ENCODE measurements around the gene SNX7. TPM values are rescaled to one million over a fixed set of nuclear protein-coding genes. Genes with fewer than 3 reads are reported as not detected.

The SNX7 gene
- total and polyA plus RNA-seq, 10 donors = 2.3 to 11.5 (median 7.6) TPM

GRCh38 chr1:98681812-98682211 lies 20.3 kb downstream of the SNX7 start:
- no peaks in the 10 kb centered on the region for H3K4me1 ChIP-seq
- DNase-seq = no peak
- H3K27me3 ChIP-seq (replicated peaks in 1 of 7) = no peaks in the 10 kb centered on the region
- H3K36me3 ChIP-seq = peaks cover 0 to 5% (median 0%) of the 10 kb centered on the region in 6 donors
- peaks cover 0 to 5% (median 0%) of the 10 kb centered on the region in 8 donors for H3K9me3 ChIP-seq
- WGBS, 5 donors = 92 to 96% (median 92%) methylated on average over 3 of the region's 3 CpGs
- no peak overlapping the region for H3K4me3 ChIP-seq
- TF ChIP-seq POLR2AphosphoS5 (IDR thresholded peaks at IDR 0.05) (no peak), POLR2A (IDR thresholded peaks at IDR 0.05) (no peak), CTCF (IDR thresholded peaks at IDR 0.05 in 8 of 11, conservative IDR thresholded peaks at IDR 0.05 in 3 of 11) (no peak)
- intact Hi-C loops (cut with DNase I; ENCODE audit: low total_unique reads) = no loop called here
- no peak overlapping the region for H3K27ac ChIP-seq

GRCh38 chr1:98688110-98688739 lies 26.7 kb downstream of the SNX7 start:
- Histone ChIP-seq H3K4me3 (no peak overlapping the region), H3K36me3 (peaks cover 0 to 5% (median 0%) of the 10 kb centered on the region in 6 donors), H3K27me3 (replicated peaks in 1 of 7) (no peaks in the 10 kb centered on the region), H3K9me3 (no peaks in the 10 kb centered on the region), H3K4me1 (no peaks in the 10 kb centered on the region), H3K27ac (no peak overlapping the region)
- intact Hi-C loops (cut with DNase I; ENCODE audit: low total_unique reads) = no loop called here
- no peak for DNase-seq
- TF ChIP-seq POLR2AphosphoS5 (IDR thresholded peaks at IDR 0.05) = no peak
- TF ChIP-seq CTCF (IDR thresholded peaks at IDR 0.05 in 8 of 11, conservative IDR thresholded peaks at IDR 0.05 in 3 of 11) = no peak
- no peak for TF ChIP-seq POLR2A (IDR thresholded peaks at IDR 0.05)
- 65 to 87% (median 75%) methylated on average over 2 of the region's 2 CpGs for WGBS, 5 donors

GRCh38 chr1:98690576-98690975 lies 29.1 kb downstream of the SNX7 start:
- Histone ChIP-seq H3K36me3 (peaks cover 0 to 4% (median 0%) of the 10 kb centered on the region in 6 donors), H3K4me3 (no peak overlapping the region), H3K27me3 (replicated peaks in 1 of 7) (no peaks in the 10 kb centered on the region), H3K4me1 (no peaks in the 10 kb centered on the region), H3K9me3 (no peaks in the 10 kb centered on the region), H3K27ac (no peak overlapping the region)
- intact Hi-C loops (cut with DNase I; ENCODE audit: low total_unique reads) = no loop called here
- TF ChIP-seq POLR2AphosphoS5 (IDR thresholded peaks at IDR 0.05) (no peak), CTCF (IDR thresholded peaks at IDR 0.05 in 8 of 11, conservative IDR thresholded peaks at IDR 0.05 in 3 of 11) (no peak), POLR2A (IDR thresholded peaks at IDR 0.05) (no peak)
- no peak for DNase-seq

- H3K36me3 ChIP-seq = no peaks in the 10 kb centered on the region
- DNase-seq = no peak
- 86 to 96% (median 93%) methylated on average over 2 of the region's 2 CpGs for WGBS, 5 donors
- H3K4me3 ChIP-seq = no peak overlapping the region
- H3K4me1 ChIP-seq = no peaks in the 10 kb centered on the region
- H3K27me3 ChIP-seq (replicated peaks in 1 of 7) = no peaks in the 10 kb centered on the region
- intact Hi-C loops (cut with DNase I; ENCODE audit: low total_unique reads) = no loop called here
- TF ChIP-seq POLR2AphosphoS5 (IDR thresholded peaks at IDR 0.05) = no peak
- no peak for TF ChIP-seq CTCF (IDR thresholded peaks at IDR 0.05 in 8 of 11, conservative IDR thresholded peaks at IDR 0.05 in 3 of 11)
- no peak for TF ChIP-seq POLR2A (IDR thresholded peaks at IDR 0.05)
- H3K9me3 ChIP-seq = no peaks in the 10 kb centered on the region
- no peak overlapping the region for H3K27ac ChIP-seq
Measured at GRCh38 chr1:98692482-98692881, 31.0 kb downstream of the SNX7 start.
